ENCODE measurements around the gene FGFRL1. TPM values are rescaled to one million over a fixed set of nuclear protein-coding genes. Genes with fewer than 3 reads are reported as not detected.

FGFRL1 gene
- polyA plus RNA-seq, 2 of the 4 experiments (the other 2 are of a cell fraction) = 4.7 to 11.2 TPM

GRCh38 chr4:1056671-1057402, 45.4 kb downstream of the FGFRL1 start:
- ATAC-seq (no peak), FAIRE-seq (no peak), DNase-seq (ENCODE audit: low read depth in 1 of 2, low spot score in 1 of 2) (no peak)
- 82% methylated on average over 26 of the region's 28 CpGs for WGBS (ENCODE audit: missing lambda C conversion rate)
- no peaks in the 10 kb centered on the region for H3K9me3 ChIP-seq
- no peak overlapping the region for H3K27ac ChIP-seq
- no peak overlapping the region for H3K4me2 ChIP-seq
- POLR2A ChIA-PET = no interaction called here
- H3K4me3 ChIP-seq = no peak overlapping the region
- no peaks in the 10 kb centered on the region for H3K4me1 ChIP-seq
- TF ChIP-seq, protein P1, sequence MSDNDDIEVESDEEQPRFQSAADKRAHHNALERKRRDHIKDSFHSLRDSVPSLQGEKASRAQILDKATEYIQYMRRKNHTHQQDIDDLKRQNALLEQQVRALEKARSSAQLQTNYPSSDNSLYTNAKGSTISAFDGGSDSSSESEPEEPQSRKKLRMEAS (IDR thresholded peaks at IDR 0.05) = no peak
- no peak for TF ChIP-seq EHMT2 (IDR thresholded peaks at IDR 0.05; ENCODE audit: low read depth)
- TF ChIP-seq PHF8 (IDR thresholded peaks at IDR 0.05; ENCODE audit: borderline replicate concordance, low read depth) = no peak
- TF ChIP-seq, protein P2, sequence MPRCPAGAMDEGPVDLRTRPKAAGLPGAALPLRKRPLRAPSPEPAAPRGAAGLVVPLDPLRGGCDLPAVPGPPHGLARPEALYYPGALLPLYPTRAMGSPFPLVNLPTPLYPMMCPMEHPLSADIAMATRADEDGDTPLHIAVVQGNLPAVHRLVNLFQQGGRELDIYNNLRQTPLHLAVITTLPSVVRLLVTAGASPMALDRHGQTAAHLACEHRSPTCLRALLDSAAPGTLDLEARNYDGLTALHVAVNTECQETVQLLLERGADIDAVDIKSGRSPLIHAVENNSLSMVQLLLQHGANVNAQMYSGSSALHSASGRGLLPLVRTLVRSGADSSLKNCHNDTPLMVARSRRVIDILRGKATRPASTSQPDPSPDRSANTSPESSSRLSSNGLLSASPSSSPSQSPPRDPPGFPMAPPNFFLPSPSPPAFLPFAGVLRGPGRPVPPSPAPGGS (IDR thresholded peaks at IDR 0.05) = no peak
- TF ChIP-seq, protein P3, sequence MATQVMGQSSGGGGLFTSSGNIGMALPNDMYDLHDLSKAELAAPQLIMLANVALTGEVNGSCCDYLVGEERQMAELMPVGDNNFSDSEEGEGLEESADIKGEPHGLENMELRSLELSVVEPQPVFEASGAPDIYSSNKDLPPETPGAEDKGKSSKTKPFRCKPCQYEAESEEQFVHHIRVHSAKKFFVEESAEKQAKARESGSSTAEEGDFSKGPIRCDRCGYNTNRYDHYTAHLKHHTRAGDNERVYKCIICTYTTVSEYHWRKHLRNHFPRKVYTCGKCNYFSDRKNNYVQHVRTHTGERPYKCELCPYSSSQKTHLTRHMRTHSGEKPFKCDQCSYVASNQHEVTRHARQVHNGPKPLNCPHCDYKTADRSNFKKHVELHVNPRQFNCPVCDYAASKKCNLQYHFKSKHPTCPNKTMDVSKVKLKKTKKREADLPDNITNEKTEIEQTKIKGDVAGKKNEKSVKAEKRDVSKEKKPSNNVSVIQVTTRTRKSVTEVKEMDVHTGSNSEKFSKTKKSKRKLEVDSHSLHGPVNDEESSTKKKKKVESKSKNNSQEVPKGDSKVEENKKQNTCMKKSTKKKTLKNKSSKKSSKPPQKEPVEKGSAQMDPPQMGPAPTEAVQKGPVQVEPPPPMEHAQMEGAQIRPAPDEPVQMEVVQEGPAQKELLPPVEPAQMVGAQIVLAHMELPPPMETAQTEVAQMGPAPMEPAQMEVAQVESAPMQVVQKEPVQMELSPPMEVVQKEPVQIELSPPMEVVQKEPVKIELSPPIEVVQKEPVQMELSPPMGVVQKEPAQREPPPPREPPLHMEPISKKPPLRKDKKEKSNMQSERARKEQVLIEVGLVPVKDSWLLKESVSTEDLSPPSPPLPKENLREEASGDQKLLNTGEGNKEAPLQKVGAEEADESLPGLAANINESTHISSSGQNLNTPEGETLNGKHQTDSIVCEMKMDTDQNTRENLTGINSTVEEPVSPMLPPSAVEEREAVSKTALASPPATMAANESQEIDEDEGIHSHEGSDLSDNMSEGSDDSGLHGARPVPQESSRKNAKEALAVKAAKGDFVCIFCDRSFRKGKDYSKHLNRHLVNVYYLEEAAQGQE (IDR thresholded peaks at IDR 0.05) = no peak
- TF ChIP-seq FOSB (CRISPR knock-in tag; IDR thresholded peaks at IDR 0.05) = no peak
- TF ChIP-seq, protein P4, sequence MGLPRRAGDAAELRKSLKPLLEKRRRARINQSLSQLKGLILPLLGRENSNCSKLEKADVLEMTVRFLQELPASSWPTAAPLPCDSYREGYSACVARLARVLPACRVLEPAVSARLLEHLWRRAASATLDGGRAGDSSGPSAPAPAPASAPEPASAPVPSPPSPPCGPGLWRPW (IDR thresholded peaks at IDR 0.05) = no peak
- no peak for TF ChIP-seq ZNF302 (CRISPR knock-in tag; IDR thresholded peaks at IDR 0.05)
- no peak for TF ChIP-seq RNF2 (IDR thresholded peaks at IDR 0.05; ENCODE audit: borderline replicate concordance, low read depth)
- TF ChIP-seq CEBPB (IDR thresholded peaks at IDR 0.05) = no peak
- no peak for TF ChIP-seq POLR2AphosphoS2 (conservative IDR thresholded peaks at IDR 0.05; ENCODE audit: low read length)
- TF ChIP-seq SREBF2 (IDR thresholded peaks at IDR 0.05) = no peak
- no peak for TF ChIP-seq CBX2 (IDR thresholded peaks at IDR 0.05; ENCODE audit: borderline replicate concordance, low read depth)
- TF ChIP-seq MYC (IDR thresholded peaks at IDR 0.05; ENCODE audit: borderline replicate concordance, low read length) = no peak
- no peak for TF ChIP-seq CHD2 (IDR thresholded peaks at IDR 0.05; ENCODE audit: low read length, partially characterized antibody)
- no peak for TF ChIP-seq JUNB (IDR thresholded peaks at IDR 0.05)
- no peak for TF ChIP-seq TFCP2L1 (CRISPR knock-in tag; IDR thresholded peaks at IDR 0.05)
- TF ChIP-seq MAZ (IDR thresholded peaks at IDR 0.05; ENCODE audit: borderline replicate concordance, low read depth, low read length) = no peak
- TF ChIP-seq EP300 (IDR thresholded peaks at IDR 0.05) = no peak
- TF ChIP-seq ZSCAN20 (CRISPR knock-in tag; IDR thresholded peaks at IDR 0.05) = no peak
- CTCF ChIA-PET = no interaction called here

- CTCF ChIA-PET = no interaction called here
- no peak overlapping the region for H3K4me3 ChIP-seq
- 70% methylated on average over 7 of the region's 7 CpGs for WGBS (ENCODE audit: missing lambda C conversion rate)
- FAIRE-seq = no peak
- POLR2A ChIA-PET = no interaction called here
- ATAC-seq = no peak
- H3K4me1 ChIP-seq = no peaks in the 10 kb centered on the region
- DNase-seq (ENCODE audit: low read depth in 1 of 2, low spot score in 1 of 2) = no peak
- no peaks in the 10 kb centered on the region for H3K9me3 ChIP-seq
- H3K4me2 ChIP-seq = no peak overlapping the region
- H3K27ac ChIP-seq = no peak overlapping the region
- TF ChIP-seq BHLHE40 (IDR thresholded peaks at IDR 0.05; ENCODE audit: low read depth, low read length) = no peak
- no peak for TF ChIP-seq HMGXB4 (CRISPR knock-in tag; IDR thresholded peaks at IDR 0.05; ENCODE audit: borderline replicate concordance)
- TF ChIP-seq, protein P5, sequence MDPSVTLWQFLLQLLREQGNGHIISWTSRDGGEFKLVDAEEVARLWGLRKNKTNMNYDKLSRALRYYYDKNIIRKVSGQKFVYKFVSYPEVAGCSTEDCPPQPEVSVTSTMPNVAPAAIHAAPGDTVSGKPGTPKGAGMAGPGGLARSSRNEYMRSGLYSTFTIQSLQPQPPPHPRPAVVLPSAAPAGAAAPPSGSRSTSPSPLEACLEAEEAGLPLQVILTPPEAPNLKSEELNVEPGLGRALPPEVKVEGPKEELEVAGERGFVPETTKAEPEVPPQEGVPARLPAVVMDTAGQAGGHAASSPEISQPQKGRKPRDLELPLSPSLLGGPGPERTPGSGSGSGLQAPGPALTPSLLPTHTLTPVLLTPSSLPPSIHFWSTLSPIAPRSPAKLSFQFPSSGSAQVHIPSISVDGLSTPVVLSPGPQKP (IDR thresholded peaks at IDR 0.05; ENCODE audit: low read depth, low read length) = no peak
- TF ChIP-seq ZC3H11A (IDR thresholded peaks at IDR 0.05) = no peak
- TF ChIP-seq KDM5A (IDR thresholded peaks at IDR 0.05) = no peak
- no peak for TF ChIP-seq NR3C1 (IDR thresholded peaks at IDR 0.05)
- TF ChIP-seq FOXS1 (CRISPR knock-in tag; IDR thresholded peaks at IDR 0.05) = no peak
- no peak for TF ChIP-seq ZFP36 (IDR thresholded peaks at IDR 0.05; ENCODE audit: borderline replicate concordance, partially characterized antibody)
- no peak for TF ChIP-seq RFX5 (IDR thresholded peaks at IDR 0.05)
- no peak for TF ChIP-seq EHF (CRISPR knock-in tag; IDR thresholded peaks at IDR 0.05)
- no peak for TF ChIP-seq E2F6 (IDR thresholded peaks at IDR 0.05; ENCODE audit: borderline replicate concordance, low read depth)
These were observed 45.9 kb downstream of the FGFRL1 start for GRCh38 chr4:1057403-1057745.
